ENCODE results near the gene ATP6V1C2. TPM values are rescaled to one million over a fixed set of nuclear protein-coding genes. Genes with fewer than 3 reads are reported as not detected.
"Not testable (repeated sequence)": the region's sequence is repeated elsewhere in the genome, so short reads cannot be mapped to it uniquely, and the experiment has no call there.

Gene ATP6V1C2
- total and polyA plus RNA-seq, 3 donors from 2014 or later = 3.6 to 6.2 (median 5.9) TPM

DNA sequence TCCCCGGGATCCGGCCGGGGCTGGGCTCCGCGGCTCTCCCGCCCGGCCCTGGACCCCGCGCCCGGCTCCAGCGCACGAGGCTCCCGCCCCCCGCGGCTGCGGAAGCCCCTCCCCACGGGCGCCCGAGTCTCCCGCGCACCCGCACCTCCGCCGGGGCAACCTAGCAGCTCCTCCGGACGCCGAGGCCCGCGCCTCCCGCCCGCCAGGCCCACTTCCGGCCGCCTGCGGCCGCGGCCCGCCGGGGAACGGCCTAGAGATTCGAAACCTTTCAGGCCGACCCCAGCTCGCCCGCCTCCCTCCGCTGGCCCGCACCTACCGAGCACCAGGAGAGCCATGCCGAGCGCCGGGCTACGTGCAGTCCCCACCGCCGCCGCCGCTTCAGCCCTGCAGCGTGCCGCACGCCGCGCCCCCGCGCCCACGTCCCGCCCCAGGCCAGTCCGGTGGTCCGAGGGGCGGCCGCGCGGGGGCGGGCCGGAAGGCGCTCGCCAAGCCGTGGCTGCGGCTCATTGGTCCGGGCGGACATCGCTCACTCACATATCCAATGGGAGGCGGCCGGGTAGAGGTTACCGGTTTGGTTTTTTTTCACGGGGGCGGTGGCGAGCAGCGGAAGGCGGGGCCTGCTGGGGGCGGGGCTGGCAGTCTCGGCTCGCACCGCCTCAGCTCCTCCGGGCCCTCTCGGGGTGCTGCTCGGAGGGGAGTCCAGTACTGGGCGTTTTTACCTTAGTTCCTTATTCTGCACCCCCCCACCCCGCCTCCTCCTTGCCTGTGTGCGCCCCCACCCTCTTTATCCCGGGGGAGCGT, 91.1 kb downstream of the ATP6V1C2 start, which contains the start of gene PDIA6:
Gene PDIA6, minus strand, starts transcription at position 424 of the 801 bp plus-strand sequence. Its CDS starts 89 bp downstream, at position 335.
- Histone ChIP-seq H3K9me3 (no peaks in the 10 kb centered on the region), H3K4me3 (peak within 1 kb of the TSS; percentile 80 to 91), H3K36me3 (ENCODE audit: low read depth, missing control alignments) (no peaks in the 10 kb centered on the region), H3K4me1 (peaks cover 8% of the 10 kb centered on the region), H3K27ac (peak within 1 kb of the TSS; percentile 79 to 93), H3K27me3 (no peaks in the 10 kb centered on the region)
- 1% methylated on average over 8 to 78 of the region's 98 CpGs for WGBS, 2 donors
- intact Hi-C loops (cut with DNase I; ENCODE audit: low total_unique reads) = no loop called here
- peak; percentile 75 for TF ChIP-seq POLR2A (IDR thresholded peaks at IDR 0.05)
- TF ChIP-seq, protein P1, sequence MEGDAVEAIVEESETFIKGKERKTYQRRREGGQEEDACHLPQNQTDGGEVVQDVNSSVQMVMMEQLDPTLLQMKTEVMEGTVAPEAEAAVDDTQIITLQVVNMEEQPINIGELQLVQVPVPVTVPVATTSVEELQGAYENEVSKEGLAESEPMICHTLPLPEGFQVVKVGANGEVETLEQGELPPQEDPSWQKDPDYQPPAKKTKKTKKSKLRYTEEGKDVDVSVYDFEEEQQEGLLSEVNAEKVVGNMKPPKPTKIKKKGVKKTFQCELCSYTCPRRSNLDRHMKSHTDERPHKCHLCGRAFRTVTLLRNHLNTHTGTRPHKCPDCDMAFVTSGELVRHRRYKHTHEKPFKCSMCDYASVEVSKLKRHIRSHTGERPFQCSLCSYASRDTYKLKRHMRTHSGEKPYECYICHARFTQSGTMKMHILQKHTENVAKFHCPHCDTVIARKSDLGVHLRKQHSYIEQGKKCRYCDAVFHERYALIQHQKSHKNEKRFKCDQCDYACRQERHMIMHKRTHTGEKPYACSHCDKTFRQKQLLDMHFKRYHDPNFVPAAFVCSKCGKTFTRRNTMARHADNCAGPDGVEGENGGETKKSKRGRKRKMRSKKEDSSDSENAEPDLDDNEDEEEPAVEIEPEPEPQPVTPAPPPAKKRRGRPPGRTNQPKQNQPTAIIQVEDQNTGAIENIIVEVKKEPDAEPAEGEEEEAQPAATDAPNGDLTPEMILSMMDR (IDR thresholded peaks at IDR 0.05) = peak in 2 of 3 experiments; percentile 39 to 48
- DNase-seq = peak; percentile 98

DNA sequence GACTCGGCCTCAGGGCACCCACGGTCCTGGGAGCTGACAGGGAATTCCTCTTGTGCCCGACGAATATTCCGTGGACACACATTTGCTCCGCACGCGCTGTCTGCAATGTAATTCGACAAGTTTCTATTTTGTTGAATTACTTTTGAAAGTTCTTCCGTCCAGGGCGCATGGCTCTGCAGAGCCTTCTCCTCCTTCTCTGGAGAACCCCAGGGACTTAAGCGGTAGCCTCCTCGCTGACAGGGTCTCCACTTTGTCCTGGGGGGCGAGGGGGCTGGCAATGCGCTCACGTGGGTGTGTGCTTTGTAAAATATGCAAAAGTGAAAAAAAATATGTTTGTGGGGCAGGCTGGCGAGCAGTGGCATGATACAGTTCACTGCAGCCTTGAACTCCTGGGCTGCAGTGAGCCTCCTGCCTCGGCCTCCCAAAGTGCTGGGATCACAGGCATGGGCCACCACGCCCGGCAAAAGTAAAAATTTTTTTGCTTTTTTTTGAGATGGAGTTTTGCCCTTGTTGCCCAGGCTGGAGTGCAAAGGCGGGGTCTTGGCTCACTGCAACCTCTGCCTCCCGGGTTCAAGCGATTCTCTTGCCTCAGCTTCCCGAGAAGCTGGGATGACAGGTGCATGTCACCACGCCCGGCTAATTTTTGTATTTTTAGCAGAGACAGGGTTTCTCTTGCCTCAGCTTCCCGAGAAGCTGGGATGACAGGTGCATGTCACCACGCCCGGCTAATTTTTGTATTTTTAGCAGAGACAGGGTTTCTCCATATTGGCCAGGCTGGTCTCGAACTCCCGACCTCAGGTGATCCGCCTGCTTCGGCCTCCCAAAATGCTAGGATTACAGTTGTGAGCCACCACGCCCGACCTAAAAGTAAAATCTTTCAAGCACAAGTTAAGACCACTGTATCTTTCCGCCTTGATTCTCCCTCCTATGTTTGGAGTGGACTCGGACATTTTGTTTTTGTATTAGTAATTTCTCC, 92.0 kb downstream of the ATP6V1C2 start:
- H3K27me3 ChIP-seq; H3K9me3 ChIP-seq; H3K36me3 ChIP-seq (ENCODE audit: low read depth, missing control alignments); intact Hi-C loops (cut with DNase I; ENCODE audit: low total_unique reads); H3K4me1 ChIP-seq; DNase-seq: not testable (repeated sequence)
- H3K27ac ChIP-seq = peak overlapping the region; percentile 72 to 93
- peak overlapping the region; percentile 80 to 91 for H3K4me3 ChIP-seq
- WGBS, 2 donors = 33 to 43% methylated on average over 37 of the region's 37 CpGs

DNA sequence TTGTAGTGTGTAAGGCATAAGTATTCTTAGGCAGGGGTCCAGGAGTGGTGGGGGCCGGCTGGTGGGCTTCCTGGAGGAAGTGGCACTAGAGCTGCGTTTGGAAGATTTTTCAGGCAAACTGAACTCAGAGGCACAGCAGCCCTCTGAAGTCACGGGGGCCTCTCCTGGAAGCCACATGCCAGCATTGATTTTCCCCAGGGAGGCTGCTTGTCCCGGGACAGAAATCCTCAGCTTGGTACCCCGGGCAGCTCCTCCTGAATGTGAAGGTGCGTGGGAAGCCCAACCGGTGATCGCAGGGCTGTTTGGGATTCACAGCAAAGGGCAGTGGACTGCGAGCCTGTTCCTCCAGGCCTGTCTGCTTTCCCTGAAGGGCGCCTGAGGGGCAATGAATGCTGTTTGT, 92.7 kb downstream of the ATP6V1C2 start:
- 55 to 59% methylated on average over 10 of the region's 10 CpGs for WGBS, 2 donors
- Histone ChIP-seq H3K4me3 (no peak overlapping the region), H3K27me3 (no peaks in the 10 kb centered on the region), H3K9me3 (no peaks in the 10 kb centered on the region), H3K27ac (no peak overlapping the region), H3K4me1 (peaks cover 8% of the 10 kb centered on the region), H3K36me3 (ENCODE audit: low read depth, missing control alignments) (no peaks in the 10 kb centered on the region)
- no peak for DNase-seq
- no peak for TF ChIP-seq POLR2A (IDR thresholded peaks at IDR 0.05)
- TF ChIP-seq, protein P1 (IDR thresholded peaks at IDR 0.05) = no peak
- intact Hi-C loops (cut with DNase I; ENCODE audit: low total_unique reads) = no loop called here

DNA sequence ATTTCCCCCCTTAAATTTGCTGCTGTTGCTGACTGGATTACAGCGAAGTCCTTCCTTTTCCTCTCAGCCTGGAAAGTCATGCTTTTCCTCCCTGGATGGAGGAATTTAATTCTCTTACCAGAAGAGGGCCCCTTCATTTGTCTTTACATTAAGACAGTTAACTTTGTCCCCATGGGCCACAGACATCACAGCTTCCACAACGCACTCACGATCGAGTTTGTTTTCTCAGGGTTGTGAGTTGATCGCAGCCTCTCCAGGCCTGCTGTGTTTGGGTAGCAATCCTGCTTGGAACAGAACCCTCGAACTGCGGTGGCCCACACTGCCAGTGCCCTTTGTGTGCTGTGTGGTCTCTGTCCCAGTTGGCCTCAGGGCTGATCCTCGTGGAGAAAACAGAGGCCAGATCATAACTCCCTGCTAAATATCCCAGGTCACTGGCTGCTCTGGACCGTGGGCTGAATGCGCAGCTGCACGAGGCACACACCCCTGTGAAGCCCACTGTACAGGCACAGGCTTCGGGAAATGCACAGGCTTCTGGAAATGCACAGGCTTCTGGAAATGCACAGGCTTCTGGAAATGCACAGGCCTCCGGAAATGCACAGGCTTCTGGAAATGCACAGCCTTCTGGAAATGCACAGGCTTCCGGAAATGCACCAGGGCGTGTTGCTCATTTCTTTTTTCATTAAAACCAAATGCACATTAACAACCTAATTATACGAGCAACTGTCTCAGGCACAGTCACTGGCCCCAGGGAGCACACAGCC, 93.3 kb downstream of the ATP6V1C2 start:
- H3K4me3 ChIP-seq = no peak overlapping the region
- H3K36me3 ChIP-seq (ENCODE audit: low read depth, missing control alignments) = no peaks in the 10 kb centered on the region
- H3K9me3 ChIP-seq = no peaks in the 10 kb centered on the region
- peaks cover 8% of the 10 kb centered on the region for H3K4me1 ChIP-seq
- DNase-seq = no peak
- WGBS, 2 donors = 55 to 57% methylated on average over 14 to 16 of the region's 16 CpGs
- H3K27me3 ChIP-seq = no peaks in the 10 kb centered on the region
- H3K27ac ChIP-seq = no peak overlapping the region
- no peak for TF ChIP-seq POLR2A (IDR thresholded peaks at IDR 0.05)
- TF ChIP-seq, protein P1 (IDR thresholded peaks at IDR 0.05) = no peak
- intact Hi-C loops (cut with DNase I; ENCODE audit: low total_unique reads) = no loop called here
